Stomach (tissue), 9 donors: ENCODE results near the gene SRMS. TPM values are rescaled to one million over a fixed set of nuclear protein-coding genes. Genes with fewer than 3 reads are reported as not detected.

Experiments used
- DNase-seq, 2 donors: peaks; one replicate each; pipeline versions ENCODE4 v3.0.0 to v3.0.0-alpha.2; 2013 to 2019
- H3K27ac ChIP-seq, 5 donors: fragments of 200-600 bp in 4 of 5; sonication (generic) in 4 of 5; one replicate each; pipeline ENCODE4 v1.5.1; 2013 to 2019; ENCODE audit warnings: mild to moderate bottlenecking in 1 of 5, moderate library complexity in 1 of 5
- H3K27me3 ChIP-seq, 3 donors: fragments of 200-600 bp; sonication (generic); one replicate each; pipeline ENCODE4 v1.5.1; 2017 to 2019; ENCODE audit warnings: mixed run types in 1 of 3
- H3K36me3 ChIP-seq, 4 donors: fragments of 200-600 bp; sonication (generic); 1 replicate in 3 of 4; 2 replicates in 1 of 4; pipeline ENCODE4 v1.5.1; 2016 to 2019
- H3K4me1 ChIP-seq, 4 donors: fragments of 200-600 bp; sonication (generic); one replicate each; pipeline ENCODE4 v1.5.1; 2016 to 2019
- H3K4me3 ChIP-seq, 4 donors: fragments of 200-600 bp; sonication (generic) in 3 of 4; one replicate each; pipeline ENCODE4 v1.5.1; 2016 to 2019; ENCODE audit warnings: mild to moderate bottlenecking in 1 of 4
- H3K9me3 ChIP-seq, 4 donors: fragments of 200-600 bp; sonication (generic); one replicate each; pipeline ENCODE4 v1.5.1; 2016 to 2019
- EP300 ChIP-seq: sonication (generic); formaldehyde crosslinking; IDR thresholded peaks from one replicate; pipeline ENCODE4 v1.6.1; 2017; ENCODE audit warnings: antibody characterized with exemption
- POLR2A ChIP-seq, 4 donors: fragments of 450-650 bp; IDR thresholded peaks; one replicate each; pipeline ENCODE4 v1.6.1; 2016; ENCODE audit warnings: antibody characterized with exemption in 4 of 4, control low read depth in 2 of 4, mild to moderate bottlenecking in 1 of 4, moderate library complexity in 1 of 4
- POLR2AphosphoS5 ChIP-seq, 3 donors: sonication (generic); formaldehyde crosslinking; IDR thresholded peaks; one replicate each; pipeline ENCODE4 v1.6.1; 2016; ENCODE audit warnings: antibody characterized with exemption in 3 of 3
- WGBS, 5 donors: extraction: QIAGEN DNeasy Blood & Tissue Kit in 3 of 5; methylation state at CpG; one replicate each; pipeline versions ENCODE4 v1.1.5 to v1.1.7; 2013 to 2018; 5-methylcytosine and 5-hydroxymethylcytosine counted together
- intact Hi-C: fragments of 100-400 bp; cut with DNase I; formaldehyde crosslinking; loops from one replicate; pipeline ENCODE4 v1.15.1; 2023; ENCODE audit warnings: low total_unique reads
- polyA plus RNA-seq, 3 donors: library from polyadenylated mRNA; stranded (reverse); fragments of 200-250 nt; gene quantifications; one replicate each; pipeline ENCODE4 v1.2.3, GENCODE V29; 2013
- total RNA-seq, 5 donors: library from RNA; depleted of rRNA; stranded (reverse); fragments of >200 nt; gene quantifications; one replicate each; pipeline versions ENCODE4 v1.1.0 to v1.2.3, GENCODE V29; 2014 to 2016
- TF ChIP-seq, protein P1 (sequence below), 7 experiments: fragments of 450-650 bp in 4 of 7; fragments of 200-600 bp in 3 of 7; sonication (generic) in 3 of 7; IDR thresholded peaks; one replicate each; pipeline ENCODE4 v1.5.1; 2016 to 2019; ENCODE audit warnings: antibody characterized with exemption in 7 of 7, control low read depth in 2 of 7, mild to moderate bottlenecking in 1 of 7
- donor health status: healthy with polysubstance abuse.
- donor health status: Bipolar disorder and iron deficiency.
- donor health status: healthy.

SRMS gene
- total and polyA plus RNA-seq, 8 donors = 0.87 to 3.5 (median 2.1) TPM; not detected in 5

DNA sequence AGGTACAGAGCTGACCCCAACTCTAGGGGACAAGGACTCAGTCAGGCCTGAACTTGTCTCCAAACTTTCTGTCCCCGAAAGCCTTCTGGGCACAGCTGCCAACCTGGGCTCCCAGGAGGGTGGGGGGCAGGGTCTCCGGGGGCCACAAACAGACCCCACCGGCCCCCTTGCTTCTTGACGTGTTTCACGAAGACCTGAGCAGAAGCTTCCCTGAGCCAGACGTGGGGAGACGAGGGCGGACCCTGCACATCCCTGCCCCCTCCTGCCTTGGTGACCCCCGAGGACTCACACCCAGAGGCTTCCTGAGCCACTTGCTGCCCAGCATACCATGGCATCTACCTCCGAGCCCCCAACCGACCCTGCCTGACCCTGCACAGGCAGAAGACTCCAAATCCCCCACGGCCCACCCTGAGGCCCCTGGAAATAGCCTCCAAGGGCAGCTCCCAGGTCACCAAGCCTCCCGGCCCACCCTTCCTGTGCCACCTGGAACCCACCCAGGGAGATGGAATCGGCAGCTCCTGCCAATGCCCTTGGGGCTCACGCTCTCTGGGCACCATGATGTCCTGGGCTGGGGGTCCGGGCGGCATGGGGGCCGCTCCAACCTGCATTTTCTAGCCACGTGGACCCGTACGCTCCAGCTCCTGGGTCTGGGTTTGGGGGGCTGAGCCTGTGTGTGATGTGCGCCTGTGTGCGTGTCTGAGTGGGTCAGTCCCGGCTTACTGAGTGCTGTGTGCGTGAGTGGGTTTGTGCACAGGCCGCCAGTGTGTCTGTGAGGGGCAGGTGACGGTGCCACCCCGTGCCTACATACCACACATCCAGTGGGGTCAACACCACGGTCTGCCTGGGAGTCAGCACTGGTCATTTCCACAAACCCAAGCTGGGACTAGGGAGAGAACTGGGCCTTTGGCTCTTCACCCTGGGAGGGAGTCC, 7.8 kb downstream of the SRMS start:
- H3K36me3 ChIP-seq = no peaks in the 10 kb centered on the region
- peak overlapping the region; percentile 88 to 96 (median 90) for H3K27ac ChIP-seq
- WGBS, 5 donors = 74 to 92% (median 84%) methylated on average over 14 to 29 of the region's 29 CpGs
- no peak for DNase-seq
- H3K4me3 ChIP-seq = no peak overlapping the region
- H3K27me3 ChIP-seq = peaks cover 0 to 44% (median 3%) of the 10 kb centered on the region in 3 donors
- no peaks in the 10 kb centered on the region for H3K9me3 ChIP-seq
- H3K4me1 ChIP-seq = peaks cover 26 to 76% (median 47%) of the 10 kb centered on the region in 4 donors
- intact Hi-C loops = loop anchor here (5.0 kb wide), 1 partner anchor 433 kb away; no protein-coding TSS in a partner anchor
- TF ChIP-seq POLR2AphosphoS5 (IDR thresholded peaks at IDR 0.05) = no peak
- no peak for TF ChIP-seq EP300
- TF ChIP-seq POLR2A (IDR thresholded peaks at IDR 0.05) = no peak
- TF ChIP-seq, protein P1, sequence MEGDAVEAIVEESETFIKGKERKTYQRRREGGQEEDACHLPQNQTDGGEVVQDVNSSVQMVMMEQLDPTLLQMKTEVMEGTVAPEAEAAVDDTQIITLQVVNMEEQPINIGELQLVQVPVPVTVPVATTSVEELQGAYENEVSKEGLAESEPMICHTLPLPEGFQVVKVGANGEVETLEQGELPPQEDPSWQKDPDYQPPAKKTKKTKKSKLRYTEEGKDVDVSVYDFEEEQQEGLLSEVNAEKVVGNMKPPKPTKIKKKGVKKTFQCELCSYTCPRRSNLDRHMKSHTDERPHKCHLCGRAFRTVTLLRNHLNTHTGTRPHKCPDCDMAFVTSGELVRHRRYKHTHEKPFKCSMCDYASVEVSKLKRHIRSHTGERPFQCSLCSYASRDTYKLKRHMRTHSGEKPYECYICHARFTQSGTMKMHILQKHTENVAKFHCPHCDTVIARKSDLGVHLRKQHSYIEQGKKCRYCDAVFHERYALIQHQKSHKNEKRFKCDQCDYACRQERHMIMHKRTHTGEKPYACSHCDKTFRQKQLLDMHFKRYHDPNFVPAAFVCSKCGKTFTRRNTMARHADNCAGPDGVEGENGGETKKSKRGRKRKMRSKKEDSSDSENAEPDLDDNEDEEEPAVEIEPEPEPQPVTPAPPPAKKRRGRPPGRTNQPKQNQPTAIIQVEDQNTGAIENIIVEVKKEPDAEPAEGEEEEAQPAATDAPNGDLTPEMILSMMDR (IDR thresholded peaks at IDR 0.05) = no peak

DNA sequence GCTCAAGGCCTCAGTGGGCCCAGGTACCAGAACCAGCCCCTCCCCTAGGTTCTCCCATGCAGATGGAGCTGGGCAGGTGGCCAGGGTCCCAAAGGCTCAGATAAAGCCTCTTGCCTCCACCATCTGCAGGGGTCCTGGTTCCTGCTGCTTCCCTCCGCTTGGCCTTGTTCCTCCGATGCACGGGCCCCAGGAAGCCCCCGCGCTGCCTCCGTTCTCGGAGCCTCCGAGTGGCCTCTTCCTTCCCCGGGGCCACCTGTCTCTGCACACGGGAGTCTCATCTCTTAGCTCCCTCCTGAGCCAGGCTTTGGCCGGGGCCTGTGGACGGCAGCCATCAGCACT, 8.5 kb downstream of the SRMS start:
- H3K27me3 ChIP-seq = peaks cover 0 to 44% (median 8%) of the 10 kb centered on the region in 3 donors
- no peak for DNase-seq
- peak overlapping the region; percentile 88 to 96 (median 90) for H3K27ac ChIP-seq
- intact Hi-C loops = loop anchor here (5.0 kb wide), 1 partner anchor 433 kb away; no protein-coding TSS in a partner anchor
- peak overlapping the region in 1 of 4 donors; percentile 50 for H3K4me3 ChIP-seq
- peaks cover 33 to 82% (median 53%) of the 10 kb centered on the region in 4 donors for H3K4me1 ChIP-seq
- TF ChIP-seq, protein P1 (IDR thresholded peaks at IDR 0.05) = no peak
- TF ChIP-seq POLR2AphosphoS5 (IDR thresholded peaks at IDR 0.05) (no peak), POLR2A (IDR thresholded peaks at IDR 0.05) (no peak), EP300 (no peak)
- 42 to 62% (median 49%) methylated on average over 10 to 12 of the region's 12 CpGs for WGBS, 5 donors
- H3K36me3 ChIP-seq = no peaks in the 10 kb centered on the region
- no peaks in the 10 kb centered on the region for H3K9me3 ChIP-seq

DNA sequence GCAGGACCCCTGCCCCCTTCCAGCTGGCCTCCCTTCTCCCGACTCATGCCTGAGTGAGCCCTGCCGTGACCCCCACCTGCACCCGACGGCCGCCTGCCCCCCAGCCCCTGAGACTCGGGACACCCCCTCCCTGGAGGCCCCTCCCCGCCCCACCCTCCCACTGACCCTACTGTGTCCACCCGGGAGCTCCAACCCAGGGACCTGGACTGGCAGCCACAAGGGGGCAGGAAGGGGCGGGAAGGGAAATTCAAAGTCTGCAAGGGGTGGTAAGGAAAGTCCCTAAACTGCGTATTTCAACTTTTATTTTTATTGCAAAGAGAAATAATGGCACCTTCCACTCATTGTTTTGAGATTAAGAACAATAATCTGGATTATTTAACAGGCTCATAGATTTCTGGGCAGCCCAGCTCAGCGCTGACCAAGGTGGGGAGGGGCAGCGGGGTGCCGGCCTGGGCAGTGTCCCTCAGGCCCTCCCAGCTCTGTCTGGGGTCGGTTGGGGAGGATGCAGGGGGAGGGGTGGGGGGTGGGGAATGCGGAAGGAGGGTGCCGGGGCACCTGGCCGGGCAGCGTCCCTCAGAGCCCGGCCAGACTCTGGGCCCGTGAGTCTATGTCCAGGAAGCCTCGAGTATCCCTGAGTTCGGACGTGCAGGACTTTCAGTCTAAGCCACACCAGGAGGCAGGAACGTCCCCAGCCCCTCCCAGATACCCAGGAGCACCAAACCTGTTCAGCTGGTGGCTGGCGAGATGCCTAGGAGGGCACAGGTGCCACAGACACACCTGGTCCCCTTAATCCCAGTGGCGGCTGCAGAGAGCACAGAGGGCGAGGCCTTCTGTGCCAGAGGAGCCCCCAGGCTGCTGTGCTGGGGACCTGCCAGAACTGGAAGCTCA, 9.1 kb downstream of the SRMS start:
- 21 to 28% (median 23%) methylated on average over 12 to 27 of the region's 27 CpGs for WGBS, 5 donors
- H3K9me3 ChIP-seq = no peaks in the 10 kb centered on the region
- TF ChIP-seq EP300 = no peak
- TF ChIP-seq POLR2A (IDR thresholded peaks at IDR 0.05) = no peak
- peak in 2 of 3 donors; percentile 80 to 84 for TF ChIP-seq POLR2AphosphoS5 (IDR thresholded peaks at IDR 0.05)
- TF ChIP-seq, protein P1 (IDR thresholded peaks at IDR 0.05) = peak in 1 of 7 experiments; percentile 49
- intact Hi-C loops = loop anchor here (5.0 kb wide), 1 partner anchor 434 kb away; no protein-coding TSS in a partner anchor
- H3K36me3 ChIP-seq = no peaks in the 10 kb centered on the region
- peak overlapping the region; percentile 88 to 96 (median 90) for H3K27ac ChIP-seq
- peaks cover 0 to 49% (median 11%) of the 10 kb centered on the region in 3 donors for H3K27me3 ChIP-seq
- peak; percentile 94 to 96 for DNase-seq
- H3K4me3 ChIP-seq = peak overlapping the region; percentile 28 to 50 (median 32)
- peaks cover 38 to 88% (median 59%) of the 10 kb centered on the region in 4 donors for H3K4me1 ChIP-seq
